ENCODE results near the gene SLC13A5. TPM values are rescaled to one million over a fixed set of nuclear protein-coding genes. Genes with fewer than 3 reads are reported as not detected.

Gene SLC13A5
- total RNA-seq, 3 donors from 2014 or later, result 0.32 TPM; not detected in 2

GRCh38 chr17:6716736-6717135 is 3.6 kb upstream of the SLC13A5 start:
- H3K9me3 ChIP-seq, result peaks cover 0 to 8% of the 10 kb centered on the region in 2 donors
- no peaks in the 10 kb centered on the region for H3K36me3 ChIP-seq
- no peak overlapping the region for H3K4me3 ChIP-seq
- intact Hi-C loops (cut with DNase I; ENCODE audit: low total_unique reads), result no loop called here
- peaks cover 0 to 13% of the 10 kb centered on the region in 2 donors for H3K27me3 ChIP-seq
- DNase-seq (ENCODE audit: low spot score in 2 of 2), result no peak
- peaks cover 8 to 11% of the 10 kb centered on the region in 2 donors for H3K4me1 ChIP-seq
- TF ChIP-seq POLR2AphosphoS5 (IDR thresholded peaks at IDR 0.05) (no peak), POLR2A (IDR thresholded peaks at IDR 0.05) (no peak)
- TF ChIP-seq, protein P1, sequence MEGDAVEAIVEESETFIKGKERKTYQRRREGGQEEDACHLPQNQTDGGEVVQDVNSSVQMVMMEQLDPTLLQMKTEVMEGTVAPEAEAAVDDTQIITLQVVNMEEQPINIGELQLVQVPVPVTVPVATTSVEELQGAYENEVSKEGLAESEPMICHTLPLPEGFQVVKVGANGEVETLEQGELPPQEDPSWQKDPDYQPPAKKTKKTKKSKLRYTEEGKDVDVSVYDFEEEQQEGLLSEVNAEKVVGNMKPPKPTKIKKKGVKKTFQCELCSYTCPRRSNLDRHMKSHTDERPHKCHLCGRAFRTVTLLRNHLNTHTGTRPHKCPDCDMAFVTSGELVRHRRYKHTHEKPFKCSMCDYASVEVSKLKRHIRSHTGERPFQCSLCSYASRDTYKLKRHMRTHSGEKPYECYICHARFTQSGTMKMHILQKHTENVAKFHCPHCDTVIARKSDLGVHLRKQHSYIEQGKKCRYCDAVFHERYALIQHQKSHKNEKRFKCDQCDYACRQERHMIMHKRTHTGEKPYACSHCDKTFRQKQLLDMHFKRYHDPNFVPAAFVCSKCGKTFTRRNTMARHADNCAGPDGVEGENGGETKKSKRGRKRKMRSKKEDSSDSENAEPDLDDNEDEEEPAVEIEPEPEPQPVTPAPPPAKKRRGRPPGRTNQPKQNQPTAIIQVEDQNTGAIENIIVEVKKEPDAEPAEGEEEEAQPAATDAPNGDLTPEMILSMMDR (IDR thresholded peaks at IDR 0.05), result no peak
- no peak overlapping the region for H3K27ac ChIP-seq

DNA sequence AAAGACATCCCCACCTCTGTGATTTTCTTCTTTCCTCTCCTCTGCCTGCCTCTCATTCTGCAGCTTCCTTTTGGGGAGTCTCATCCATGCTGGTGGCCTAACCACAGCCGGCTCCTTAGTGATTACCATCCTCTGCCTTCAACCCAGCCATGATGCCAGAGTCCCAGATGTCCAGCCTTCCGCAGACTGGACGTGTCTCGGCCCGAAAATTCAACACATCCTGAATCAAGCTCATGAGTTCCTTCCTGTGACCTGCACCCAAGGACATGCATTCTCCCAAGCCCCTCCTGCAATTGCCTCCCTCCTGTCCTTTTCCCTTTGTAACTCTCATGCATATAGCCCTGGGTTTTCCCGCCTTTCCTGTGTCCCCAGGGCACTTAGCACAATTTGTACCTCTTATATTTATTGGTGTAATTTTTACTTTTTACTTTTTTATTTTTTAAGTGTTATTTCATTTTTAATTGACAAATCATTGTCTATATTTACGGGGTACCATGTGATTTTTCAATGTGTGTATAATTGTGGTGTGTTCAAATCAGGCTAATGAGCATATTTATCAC is 1.2 kb upstream of the SLC13A5 start:
- Histone ChIP-seq H3K4me1 (peaks cover 8 to 11% of the 10 kb centered on the region in 2 donors), H3K36me3 (no peaks in the 10 kb centered on the region), H3K27me3 (peaks cover 0 to 13% of the 10 kb centered on the region in 2 donors), H3K27ac (no peak overlapping the region), H3K4me3 (no peak overlapping the region), H3K9me3 (peaks cover 0 to 8% of the 10 kb centered on the region in 2 donors)
- DNase-seq (ENCODE audit: low spot score in 2 of 2), result no peak
- intact Hi-C loops (cut with DNase I; ENCODE audit: low total_unique reads), result no loop called here
- TF ChIP-seq POLR2AphosphoS5 (IDR thresholded peaks at IDR 0.05), result no peak
- TF ChIP-seq, protein P1 (IDR thresholded peaks at IDR 0.05), result no peak
- TF ChIP-seq POLR2A (IDR thresholded peaks at IDR 0.05), result no peak

GRCh38 chr17:6713918-6714271 is 726 bp upstream of the SLC13A5 start:
- H3K36me3 ChIP-seq, result no peaks in the 10 kb centered on the region

GRCh38 chr17:6712854-6713129 is 377 bp downstream of the SLC13A5 start:
- TF ChIP-seq POLR2AphosphoS5 (IDR thresholded peaks at IDR 0.05), result no peak
- peak overlapping the region in 1 of 2 donors; percentile 40 for H3K27ac ChIP-seq
- intact Hi-C loops (cut with DNase I; ENCODE audit: low total_unique reads), result no loop called here
- DNase-seq (ENCODE audit: low spot score in 2 of 2), result no peak
- peak overlapping the region; percentile 20 to 66 (median 41) for H3K4me3 ChIP-seq
- no peaks in the 10 kb centered on the region for H3K36me3 ChIP-seq
- peaks cover 0 to 13% of the 10 kb centered on the region in 2 donors for H3K27me3 ChIP-seq
- peaks cover 0 to 8% of the 10 kb centered on the region in 2 donors for H3K9me3 ChIP-seq
- peaks cover 8 to 11% of the 10 kb centered on the region in 2 donors for H3K4me1 ChIP-seq

More at GRCh38 chr17:6713918-6714271, 726 bp upstream of the SLC13A5 start:
- Histone ChIP-seq H3K4me1 (peaks cover 8 to 11% of the 10 kb centered on the region in 2 donors), H3K9me3 (peaks cover 0 to 8% of the 10 kb centered on the region in 2 donors), H3K27me3 (peaks cover 0 to 13% of the 10 kb centered on the region in 2 donors), H3K27ac (no peak overlapping the region), H3K4me3 (peak overlapping the region; percentile 20 to 66 (median 41))
- TF ChIP-seq POLR2AphosphoS5 (IDR thresholded peaks at IDR 0.05) (no peak), POLR2A (IDR thresholded peaks at IDR 0.05) (no peak)
- TF ChIP-seq, protein P1 (IDR thresholded peaks at IDR 0.05), result no peak
- intact Hi-C loops (cut with DNase I; ENCODE audit: low total_unique reads), result no loop called here
- DNase-seq (ENCODE audit: low spot score in 2 of 2), result no peak

DNA sequence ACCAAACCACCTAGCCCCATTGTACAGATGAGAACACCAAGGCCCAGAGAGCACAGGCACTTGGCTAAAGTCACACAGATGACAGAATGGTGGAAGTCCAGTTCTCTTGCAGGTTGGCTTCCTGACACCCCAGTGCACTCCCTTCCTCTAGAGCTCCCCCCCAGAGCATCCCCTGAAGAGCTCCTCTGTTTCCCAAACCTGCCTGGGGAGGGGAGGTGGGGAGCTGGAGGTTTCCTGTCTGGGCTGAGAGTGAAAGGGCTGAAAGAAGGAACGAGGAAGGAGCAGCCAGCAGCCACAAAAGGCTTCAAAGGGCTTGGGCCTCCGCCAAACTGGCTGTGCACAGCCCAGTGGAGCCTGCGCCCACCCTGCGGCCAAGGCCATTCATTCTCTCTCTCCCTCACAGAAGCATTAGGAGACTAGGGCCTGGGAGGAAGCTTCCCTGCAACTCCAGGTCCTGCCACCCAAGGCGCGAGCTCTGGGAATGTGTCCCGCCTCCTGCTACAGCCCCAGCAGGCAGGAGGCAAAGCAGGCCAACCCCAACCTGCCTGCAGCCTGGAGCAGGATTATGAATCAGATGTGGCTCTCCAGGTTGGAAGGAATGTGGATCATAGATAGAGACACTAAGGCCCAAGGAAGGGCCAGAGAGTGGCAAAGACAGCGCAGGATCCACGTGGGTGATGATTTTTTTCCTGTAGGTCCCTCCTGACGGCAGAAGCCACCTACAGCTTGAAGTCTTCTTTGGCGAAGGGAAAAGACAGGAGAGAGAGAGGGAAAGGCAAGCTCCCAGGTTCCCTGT is 913 bp downstream of the SLC13A5 start:
- intact Hi-C loops (cut with DNase I; ENCODE audit: low total_unique reads), result no loop called here
- TF ChIP-seq, protein P1 (IDR thresholded peaks at IDR 0.05), result no peak
- no peak for TF ChIP-seq POLR2AphosphoS5 (IDR thresholded peaks at IDR 0.05)
- TF ChIP-seq POLR2A (IDR thresholded peaks at IDR 0.05), result no peak
- Histone ChIP-seq H3K36me3 (no peaks in the 10 kb centered on the region), H3K4me1 (peaks cover 8 to 11% of the 10 kb centered on the region in 2 donors), H3K4me3 (peak overlapping the region in 2 of 3 donors; percentile 41 to 66), H3K9me3 (peaks cover 0 to 8% of the 10 kb centered on the region in 2 donors), H3K27me3 (peaks cover 0 to 13% of the 10 kb centered on the region in 2 donors), H3K27ac (peak overlapping the region; percentile 70 to 78)
- DNase-seq (ENCODE audit: low spot score in 2 of 2), result peak; percentile 63 to 64
